Raji (cell line): ENCODE results near the gene ERV3-1.
A peak's percentile ranks its signal among the peaks of the same experiment; 100 is the strongest.

Experiments used
- POLR2A ChIP-seq: IDR thresholded peaks from 2 replicates; pipeline ENCODE4 v1.6.1; 2011; ENCODE audit warnings: low read depth, low read length, control low read depth; ENCODE audit not compliant: insufficient read depth

Gene ERV3-1, protein sequence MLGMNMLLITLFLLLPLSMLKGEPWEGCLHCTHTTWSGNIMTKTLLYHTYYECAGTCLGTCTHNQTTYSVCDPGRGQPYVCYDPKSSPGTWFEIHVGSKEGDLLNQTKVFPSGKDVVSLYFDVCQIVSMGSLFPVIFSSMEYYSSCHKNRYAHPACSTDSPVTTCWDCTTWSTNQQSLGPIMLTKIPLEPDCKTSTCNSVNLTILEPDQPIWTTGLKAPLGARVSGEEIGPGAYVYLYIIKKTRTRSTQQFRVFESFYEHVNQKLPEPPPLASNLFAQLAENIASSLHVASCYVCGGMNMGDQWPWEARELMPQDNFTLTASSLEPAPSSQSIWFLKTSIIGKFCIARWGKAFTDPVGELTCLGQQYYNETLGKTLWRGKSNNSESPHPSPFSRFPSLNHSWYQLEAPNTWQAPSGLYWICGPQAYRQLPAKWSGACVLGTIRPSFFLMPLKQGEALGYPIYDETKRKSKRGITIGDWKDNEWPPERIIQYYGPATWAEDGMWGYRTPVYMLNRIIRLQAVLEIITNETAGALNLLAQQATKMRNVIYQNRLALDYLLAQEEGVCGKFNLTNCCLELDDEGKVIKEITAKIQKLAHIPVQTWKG

DNA sequence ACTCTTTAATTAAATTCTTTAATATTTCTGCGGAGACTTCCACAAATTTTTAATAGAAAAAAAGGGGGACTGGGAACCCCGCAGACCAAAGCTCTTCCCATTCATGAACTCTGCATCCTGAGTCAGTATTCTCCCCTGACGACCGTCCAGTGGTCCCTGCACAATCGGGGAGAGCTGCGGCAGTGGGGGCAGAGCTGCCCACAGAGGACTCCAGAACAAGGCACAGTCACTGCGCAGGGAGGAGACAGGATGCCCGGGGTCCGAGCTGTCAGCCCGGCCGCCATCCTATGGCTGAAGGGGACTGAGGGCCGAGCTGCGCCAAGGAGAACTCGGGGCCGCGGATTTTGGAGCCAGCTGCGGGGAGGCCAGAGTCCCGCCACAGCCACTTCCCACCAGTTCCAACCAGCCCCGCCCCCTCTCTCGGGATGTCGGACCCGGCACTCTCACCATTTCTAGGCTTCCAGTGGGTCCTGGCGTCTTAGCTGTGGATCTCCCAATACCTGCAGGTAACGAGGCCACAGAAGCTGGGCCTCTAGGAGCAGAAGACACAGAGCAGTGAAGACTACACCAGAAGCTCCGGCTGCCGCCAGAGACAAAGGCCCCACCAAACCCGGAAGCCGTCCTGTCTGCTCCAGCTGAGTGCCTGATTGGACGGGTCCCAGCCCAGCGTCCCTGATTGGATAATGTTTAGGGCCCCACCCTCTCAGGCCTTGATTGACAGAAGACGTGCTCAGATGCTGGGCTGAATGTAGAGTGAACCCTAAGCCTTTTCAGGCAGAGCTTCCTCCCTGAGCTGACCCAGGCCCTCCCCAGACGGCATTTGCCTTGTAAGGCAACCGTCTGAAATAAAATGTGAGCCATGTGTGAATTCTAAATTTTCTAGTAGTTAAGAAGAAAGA, at the start of gene ERV3-1:
Gene ERV3-1, minus strand, starts transcription at position 594 of the 899 bp plus-strand sequence. CDS start 13,661 bp downstream, outside the sequence.
- peak; percentile 97 for TF ChIP-seq POLR2A

DNA sequence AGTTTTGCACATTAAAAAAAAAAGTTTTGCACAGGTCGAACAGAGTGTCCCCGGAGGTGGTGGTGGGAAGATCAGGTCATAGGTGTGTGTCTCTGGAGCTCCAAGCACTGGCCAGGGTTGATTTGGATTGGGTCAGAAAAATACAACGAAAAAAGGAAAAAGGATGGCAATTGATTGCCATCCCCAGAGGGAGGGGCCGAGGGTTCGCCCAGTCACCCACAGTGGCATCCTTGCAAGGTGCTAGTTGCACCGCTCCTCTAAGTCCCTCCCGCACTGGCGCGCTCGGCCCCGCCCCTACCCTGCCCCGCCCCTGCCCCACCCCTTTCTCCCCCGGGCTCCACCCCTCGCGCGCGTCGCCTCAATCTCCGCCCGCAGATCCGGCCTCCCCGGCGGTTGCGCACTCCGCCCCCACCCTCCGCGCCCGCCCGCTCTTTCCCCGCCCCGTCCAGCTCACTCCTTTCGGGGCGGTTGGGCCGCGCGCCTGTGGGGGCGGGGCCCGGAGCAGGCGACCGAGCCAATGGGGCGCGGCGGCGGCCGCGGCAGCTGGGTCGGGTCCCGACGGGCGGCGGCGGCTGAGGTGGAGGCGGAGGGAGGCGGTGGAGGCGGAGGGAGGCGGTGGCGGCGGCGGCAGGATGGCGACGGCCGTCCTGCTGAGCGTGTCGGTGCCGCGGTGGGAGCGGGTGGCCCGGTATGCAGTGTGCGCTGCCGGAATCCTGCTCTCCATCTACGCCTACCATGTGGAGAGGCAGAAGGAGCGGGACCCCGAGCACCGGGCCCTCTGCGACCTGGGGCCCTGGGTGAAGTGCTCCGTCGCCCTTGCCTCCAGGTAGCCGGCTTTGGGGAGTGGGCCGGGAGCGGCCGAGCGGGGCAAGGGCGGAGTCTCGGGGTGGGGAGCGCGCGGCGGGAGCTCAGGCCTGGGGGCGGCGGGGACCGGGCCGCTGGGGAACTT, 31.5 kb upstream of the ERV3-1 start:
- TF ChIP-seq POLR2A = peak; percentile 74

DNA sequence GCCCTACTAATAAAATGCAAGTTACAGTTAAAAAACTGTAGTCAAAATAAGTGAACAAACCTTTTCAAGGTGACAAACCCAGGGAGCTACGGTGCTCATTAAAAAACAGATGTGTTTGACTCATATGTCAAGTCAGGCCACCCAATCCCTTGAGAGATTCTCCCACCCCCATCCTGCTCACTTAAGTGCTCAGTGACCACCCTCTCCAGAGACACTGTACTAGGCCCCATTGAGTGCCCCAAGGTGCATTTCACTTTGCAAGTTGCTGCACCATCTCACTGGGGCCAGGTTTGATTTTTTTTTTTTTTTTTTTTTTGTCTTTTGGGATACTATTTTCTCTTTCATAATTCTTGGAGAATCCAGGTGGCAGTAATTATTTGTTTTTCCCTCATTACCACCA, 1.9 kb downstream of the ERV3-1 start:
- TF ChIP-seq POLR2A = no peak

DNA sequence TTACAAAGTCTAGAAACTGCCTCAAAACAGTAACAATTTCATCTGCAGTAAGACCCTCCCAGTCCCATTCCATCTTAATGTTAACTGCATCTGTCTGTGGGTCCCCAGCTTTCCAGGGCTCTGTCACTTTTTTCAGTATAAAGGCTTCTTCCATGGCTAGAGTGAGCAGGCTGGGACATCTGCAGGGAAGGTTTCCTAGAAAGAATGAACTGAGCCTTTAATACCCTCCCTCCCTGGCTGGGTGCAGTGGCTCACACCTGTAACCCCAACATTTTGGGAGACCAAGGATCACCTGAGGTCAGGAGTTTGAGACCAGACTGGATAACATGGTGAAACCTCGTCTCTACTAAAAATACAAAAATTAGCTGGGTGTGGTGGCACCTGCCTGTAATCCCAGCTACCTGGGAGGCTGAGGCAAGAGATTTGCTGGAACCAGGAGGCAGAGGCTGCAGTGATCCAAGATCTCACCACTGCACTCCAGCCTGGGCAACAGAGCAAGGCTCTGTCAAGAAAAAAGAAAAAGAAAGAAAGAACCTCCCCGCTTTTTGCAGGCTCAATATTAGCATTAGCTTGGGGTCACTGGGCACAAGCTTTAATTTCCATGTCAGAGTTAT, 3.4 kb downstream of the ERV3-1 start:
- TF ChIP-seq POLR2A = no peak

DNA sequence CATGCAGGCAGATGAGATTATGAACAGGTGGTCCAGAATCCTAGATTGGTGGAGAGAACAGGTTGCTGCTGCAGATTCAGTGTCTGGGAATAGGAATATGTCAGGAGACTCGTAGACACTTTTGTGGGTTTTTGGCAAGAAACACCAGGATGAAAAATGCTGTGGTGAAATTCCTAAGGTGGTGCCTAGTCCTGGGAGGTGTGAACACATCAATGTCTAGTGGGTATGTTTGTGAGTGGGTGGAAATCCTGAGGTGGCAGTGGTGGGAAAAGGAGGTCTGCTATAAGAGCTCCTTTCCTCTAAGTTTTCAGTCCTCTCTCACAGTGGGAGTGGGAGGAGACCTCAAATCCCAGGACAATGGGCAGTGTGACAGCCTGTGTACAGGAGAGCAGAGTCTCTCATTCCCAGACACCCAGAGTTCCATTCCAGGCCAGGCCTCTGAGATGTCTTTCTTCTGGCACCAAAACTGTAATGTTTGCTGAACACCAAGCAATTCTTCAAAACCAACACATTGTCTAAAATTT, 5.1 kb downstream of the ERV3-1 start:
- no peak for TF ChIP-seq POLR2A

DNA sequence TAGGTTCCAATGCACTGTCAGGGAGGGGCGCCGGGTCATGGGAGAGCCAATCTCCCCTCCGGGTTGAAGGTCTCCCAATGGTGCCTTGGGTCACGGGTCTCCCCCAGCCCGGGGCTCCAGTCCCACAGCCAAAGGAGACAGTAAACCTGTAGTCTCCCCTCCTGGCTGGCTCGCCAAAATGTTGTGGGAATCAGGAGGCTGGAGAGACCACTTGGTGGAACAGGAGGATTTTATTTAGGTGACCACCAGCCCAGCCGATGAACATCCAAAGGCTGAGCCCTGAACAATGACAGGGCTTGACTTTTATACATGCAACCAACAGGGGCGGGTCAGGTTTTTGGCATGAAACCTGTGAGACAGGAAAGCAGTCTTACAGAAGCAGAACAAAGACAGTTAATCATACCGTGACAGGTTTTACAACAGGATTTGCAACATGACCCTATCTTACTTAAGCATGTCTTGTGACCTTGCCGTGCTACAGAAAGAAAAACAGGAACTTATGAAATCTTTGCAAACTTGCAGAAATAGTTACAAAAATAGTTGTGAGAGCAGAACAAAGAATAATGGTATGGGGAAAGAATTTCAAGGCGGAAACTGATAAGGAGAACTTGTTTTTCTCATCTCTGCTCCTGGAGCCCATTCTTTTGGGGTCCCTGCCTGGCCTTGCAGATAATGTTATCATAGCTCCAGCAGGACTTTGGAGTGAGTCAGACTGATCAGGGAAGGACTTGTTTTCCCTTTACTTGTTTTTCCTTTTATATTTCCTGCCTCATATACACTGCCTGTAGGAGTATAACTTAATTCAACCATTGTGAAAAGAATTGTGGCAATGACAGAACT, 7.1 kb downstream of the ERV3-1 start:
- TF ChIP-seq POLR2A = no peak

DNA sequence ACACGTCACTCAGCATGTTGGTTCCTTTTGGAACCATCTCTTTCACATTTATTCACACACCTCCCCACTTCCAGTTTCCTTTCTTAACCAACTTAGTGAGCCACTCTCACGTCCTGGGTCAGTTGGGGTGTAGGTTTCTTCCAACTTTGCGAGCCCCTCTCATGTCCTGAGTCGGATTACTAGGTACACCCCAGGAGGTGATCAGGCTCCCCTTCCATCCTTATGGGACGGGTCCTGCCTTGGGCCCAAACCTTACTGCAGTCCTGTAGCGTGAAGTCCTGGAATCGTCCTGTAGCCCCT, 7.7 kb downstream of the ERV3-1 start:
- no peak for TF ChIP-seq POLR2A

DNA sequence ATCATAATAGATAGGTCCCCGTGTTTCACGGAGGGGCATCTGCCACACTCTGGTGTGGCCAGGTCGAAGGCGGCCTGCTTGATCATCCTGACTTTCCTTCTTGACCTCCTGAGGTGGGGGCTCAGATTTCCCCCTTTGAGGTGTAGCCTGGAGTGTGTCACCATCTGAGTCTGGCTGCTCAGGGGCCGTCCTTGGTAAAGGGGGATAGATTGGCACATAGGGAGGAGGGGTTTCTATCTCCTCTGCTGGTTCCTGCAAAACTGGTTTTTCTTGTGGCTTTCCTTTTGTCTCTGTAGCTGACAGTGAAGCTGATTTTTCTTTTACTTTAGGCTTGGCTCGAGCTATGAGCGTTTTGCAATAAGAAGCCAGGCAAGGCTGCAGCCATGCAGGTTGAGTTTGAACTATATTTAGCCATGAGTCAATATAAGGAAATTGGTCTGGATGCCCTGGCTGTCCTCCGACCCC, 8.5 kb downstream of the ERV3-1 start:
- TF ChIP-seq POLR2A = no peak

DNA sequence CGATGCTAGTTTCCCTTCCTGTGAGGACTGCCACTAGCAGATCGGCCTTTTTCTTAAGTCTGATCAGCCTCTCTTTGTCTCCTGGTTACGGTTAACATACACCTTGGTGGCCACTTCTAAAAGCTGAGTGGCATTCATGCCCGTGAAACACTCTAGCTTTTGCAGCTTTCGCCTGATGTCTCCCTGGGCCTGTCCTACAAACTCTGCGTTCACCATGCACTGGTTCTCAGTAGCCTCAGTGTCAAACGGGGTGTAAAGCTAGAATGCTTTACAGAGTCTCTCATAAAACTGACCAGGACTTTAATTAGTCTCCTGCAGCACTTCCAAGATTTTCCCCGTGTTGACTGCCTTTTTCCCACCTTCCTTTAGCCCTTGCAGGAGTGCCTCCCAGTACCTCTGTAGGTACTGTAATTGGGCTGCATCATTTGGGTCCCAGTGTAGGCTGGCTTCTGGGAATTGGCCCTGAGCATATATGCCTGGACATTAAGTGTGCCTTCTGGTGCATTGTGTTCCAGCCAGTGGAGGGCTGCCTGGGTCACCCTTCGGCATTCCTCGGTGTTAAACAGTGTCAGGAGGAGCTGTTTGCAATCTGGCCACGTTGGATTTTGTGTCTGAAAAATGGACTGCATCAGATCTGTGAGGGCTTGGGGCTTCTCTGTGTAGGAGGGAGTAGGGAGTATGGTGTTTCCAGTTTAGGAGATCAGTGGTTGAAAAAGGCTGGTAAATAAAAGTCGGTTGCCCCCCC, 9.2 kb downstream of the ERV3-1 start:
- no peak for TF ChIP-seq POLR2A

DNA sequence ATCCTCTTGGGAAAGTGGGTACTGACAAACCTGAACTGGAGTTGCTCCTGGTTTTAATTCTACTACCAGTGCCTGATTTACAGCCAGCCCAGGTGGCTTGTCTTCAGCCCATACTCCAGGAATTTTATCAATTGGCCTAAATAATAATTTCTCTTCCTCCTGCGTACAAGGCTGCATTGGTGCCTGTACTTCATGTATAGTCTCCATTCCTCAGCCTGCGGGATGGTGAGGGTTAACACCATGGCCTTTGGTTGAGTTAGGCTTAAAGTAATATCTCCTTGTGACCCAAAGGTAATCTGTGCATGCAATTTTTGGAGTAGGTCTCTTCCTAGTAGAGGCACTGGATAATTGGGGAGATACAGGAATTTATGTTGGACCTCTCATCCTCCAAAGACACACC, 10.2 kb downstream of the ERV3-1 start:
- TF ChIP-seq POLR2A = no peak

DNA sequence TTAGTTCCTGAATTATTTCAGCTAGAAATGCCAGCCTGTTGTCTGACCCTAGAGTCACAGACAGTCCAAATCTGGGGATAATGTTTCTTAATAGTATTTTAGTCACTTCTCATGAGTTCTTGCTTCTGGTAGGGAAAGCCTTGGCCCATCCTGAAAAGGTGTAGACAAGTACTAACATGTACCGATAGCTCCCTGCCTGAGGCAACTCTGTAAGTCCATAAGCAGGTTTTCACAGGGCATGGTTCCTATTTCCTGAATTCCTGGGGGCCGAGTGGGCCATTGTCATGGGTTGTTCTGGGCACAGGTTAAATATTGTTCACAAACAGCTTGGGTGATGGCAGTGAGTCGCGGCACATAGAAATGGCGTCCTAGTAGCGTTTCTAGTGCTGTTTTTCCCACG, 12.6 kb downstream of the ERV3-1 start:
- no peak for TF ChIP-seq POLR2A

DNA sequence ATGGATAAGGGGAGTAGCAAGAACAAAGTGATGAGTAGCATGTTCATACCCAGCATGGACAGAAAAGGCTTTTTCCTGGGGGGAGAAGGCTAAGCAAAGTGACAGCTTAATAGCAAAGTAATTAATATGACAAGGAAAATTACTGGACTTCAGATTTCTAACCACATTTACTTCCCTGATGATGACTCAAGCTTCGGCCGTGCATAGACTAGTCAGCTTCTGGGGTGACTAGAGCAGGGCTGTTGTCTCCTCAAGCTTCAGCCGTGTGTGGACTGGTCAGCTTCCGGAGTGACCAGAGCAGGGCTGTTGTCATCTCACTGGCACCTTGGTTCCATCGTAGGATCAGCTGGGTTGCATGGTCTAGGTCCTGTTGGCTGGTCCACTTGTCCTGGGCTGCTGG, 13.5 kb downstream of the ERV3-1 start:
- TF ChIP-seq POLR2A = no peak
